ENCODE results near the gene FOXK1.
"Not testable (repeated sequence)": the region's sequence is repeated elsewhere in the genome, so short reads cannot be mapped to it uniquely, and the experiment has no call there.

Gene FOXK1

GRCh38 chr7:4667776-4668509 lies 14.2 kb upstream of the FOXK1 start:
- in situ Hi-C loops (cut with HindIII; ENCODE audit: low sequenced_read_pairs), result no loop called here
- DNase-seq (ENCODE audit: low read depth), result peak; percentile 97
- no peak for TF ChIP-seq CTCF (IDR thresholded peaks at IDR 0.05; ENCODE audit: low read depth, low read length, missing control alignments)
- H3K4me3 ChIP-seq (ENCODE audit: low read depth, low read length), result no peak overlapping the region

DNA sequence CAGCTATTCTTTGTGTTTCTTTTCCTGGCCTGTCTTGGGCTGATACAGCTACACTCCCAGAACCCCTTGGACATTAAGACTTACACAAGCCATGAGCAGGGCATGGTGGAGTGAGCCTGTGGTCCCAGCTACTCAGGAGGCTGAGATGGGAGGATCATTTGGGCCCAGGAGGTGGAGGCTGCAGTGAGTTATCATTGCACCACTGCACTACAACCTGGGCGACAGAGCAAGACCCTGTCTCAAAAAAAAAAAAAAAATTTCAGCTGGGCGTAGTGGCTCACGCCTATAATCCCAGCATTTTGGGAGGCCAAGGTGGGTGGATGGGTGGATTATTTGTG lies 13.6 kb upstream of the FOXK1 start:
- DNase-seq (ENCODE audit: low read depth), result no peak
- in situ Hi-C loops (cut with HindIII; ENCODE audit: low sequenced_read_pairs), result no loop called here
- H3K4me3 ChIP-seq (ENCODE audit: low read depth, low read length), result no peak overlapping the region
- no peak for TF ChIP-seq CTCF (IDR thresholded peaks at IDR 0.05; ENCODE audit: low read depth, low read length, missing control alignments)

DNA sequence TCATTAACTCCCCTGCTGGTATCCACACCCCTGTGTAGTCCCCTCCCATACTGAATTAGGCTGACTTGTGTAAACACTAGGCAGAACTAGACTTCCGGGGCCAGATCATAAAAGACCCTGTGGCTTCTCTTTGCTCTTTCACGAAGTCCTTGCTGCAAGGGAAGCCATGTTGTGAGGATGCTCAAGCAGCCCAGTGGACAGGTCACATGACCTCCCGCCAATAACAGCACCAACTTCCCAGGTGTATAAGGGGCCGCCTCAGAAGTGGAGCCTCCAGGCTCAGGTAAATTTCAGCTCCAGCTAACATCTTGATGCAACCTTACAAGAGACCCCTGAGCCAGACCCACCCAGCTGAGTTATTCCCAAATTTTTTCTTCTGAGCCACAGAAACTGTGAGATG lies 11.3 kb upstream of the FOXK1 start:
- TF ChIP-seq CTCF (IDR thresholded peaks at IDR 0.05; ENCODE audit: low read depth, low read length, missing control alignments), result no peak
- no peak overlapping the region for H3K4me3 ChIP-seq (ENCODE audit: low read depth, low read length)
- in situ Hi-C loops (cut with HindIII; ENCODE audit: low sequenced_read_pairs), result no loop called here
- DNase-seq (ENCODE audit: low read depth), result no peak

GRCh38 chr7:4675771-4676367 lies 6.2 kb upstream of the FOXK1 start:
- in situ Hi-C loops (cut with HindIII; ENCODE audit: low sequenced_read_pairs), result no loop called here
- TF ChIP-seq CTCF (IDR thresholded peaks at IDR 0.05; ENCODE audit: low read depth, low read length, missing control alignments), result no peak
- H3K4me3 ChIP-seq (ENCODE audit: low read depth, low read length), result no peak overlapping the region
- DNase-seq (ENCODE audit: low read depth), result no peak

DNA sequence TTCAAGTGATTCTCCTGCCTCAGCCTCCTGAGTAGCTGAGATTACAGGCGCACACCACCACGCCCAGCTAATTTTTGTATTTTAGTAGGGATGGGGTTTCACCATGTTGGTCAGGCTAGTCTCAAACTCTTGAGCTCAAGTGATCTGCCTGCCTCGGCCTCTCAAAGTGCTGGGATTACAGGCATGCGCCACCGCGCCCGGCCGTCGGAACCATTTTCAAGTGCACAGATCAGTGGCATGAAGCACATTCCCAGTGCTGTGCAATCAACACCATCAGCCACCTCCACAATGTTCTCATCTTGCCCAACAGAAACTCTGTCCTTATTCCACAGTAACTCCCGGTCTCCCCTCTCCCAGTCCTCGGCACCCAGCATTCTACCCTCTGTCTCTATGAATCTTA lies 4.6 kb upstream of the FOXK1 start:
- DNase-seq (ENCODE audit: low read depth); in situ Hi-C loops (cut with HindIII; ENCODE audit: low sequenced_read_pairs); H3K4me3 ChIP-seq (ENCODE audit: low read depth, low read length): not testable (repeated sequence)

DNA sequence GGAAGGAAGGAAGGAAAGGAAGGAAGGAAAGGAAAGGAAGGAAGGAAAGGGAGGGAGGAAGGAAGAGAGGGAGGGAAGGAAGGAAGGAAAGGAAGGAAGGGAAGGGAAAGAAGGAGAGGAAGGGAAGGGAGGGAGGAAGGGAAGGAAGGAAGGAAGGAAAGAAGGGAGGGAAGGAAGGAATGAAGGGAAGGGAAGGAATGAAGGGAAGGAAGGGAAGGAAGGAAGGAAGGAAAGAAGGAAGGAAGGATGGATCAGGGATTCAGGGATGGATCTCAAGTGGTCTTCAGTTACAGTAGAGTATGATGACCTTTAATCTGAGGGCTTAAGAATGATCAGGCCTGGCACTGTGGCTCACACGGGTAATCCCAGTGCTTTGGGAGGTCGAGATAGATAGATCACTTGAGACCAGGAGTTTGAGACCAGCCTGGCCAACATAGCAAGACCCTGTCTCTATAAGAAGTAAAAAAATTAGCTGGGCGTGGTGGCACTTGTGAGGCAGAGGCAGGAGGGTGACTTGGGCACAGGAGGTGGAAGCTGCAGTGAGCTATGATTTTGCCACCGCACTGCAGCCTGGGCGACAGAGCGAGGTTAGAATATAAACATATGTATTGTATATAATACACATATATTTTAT lies 760 bp upstream of the FOXK1 start:
- in situ Hi-C loops (cut with HindIII; ENCODE audit: low sequenced_read_pairs), result no loop called here
- TF ChIP-seq CTCF (IDR thresholded peaks at IDR 0.05; ENCODE audit: low read depth, low read length, missing control alignments), result no peak
- no peak for DNase-seq (ENCODE audit: low read depth)
- H3K4me3 ChIP-seq (ENCODE audit: low read depth, low read length), result peak overlapping the region; percentile 29

DNA sequence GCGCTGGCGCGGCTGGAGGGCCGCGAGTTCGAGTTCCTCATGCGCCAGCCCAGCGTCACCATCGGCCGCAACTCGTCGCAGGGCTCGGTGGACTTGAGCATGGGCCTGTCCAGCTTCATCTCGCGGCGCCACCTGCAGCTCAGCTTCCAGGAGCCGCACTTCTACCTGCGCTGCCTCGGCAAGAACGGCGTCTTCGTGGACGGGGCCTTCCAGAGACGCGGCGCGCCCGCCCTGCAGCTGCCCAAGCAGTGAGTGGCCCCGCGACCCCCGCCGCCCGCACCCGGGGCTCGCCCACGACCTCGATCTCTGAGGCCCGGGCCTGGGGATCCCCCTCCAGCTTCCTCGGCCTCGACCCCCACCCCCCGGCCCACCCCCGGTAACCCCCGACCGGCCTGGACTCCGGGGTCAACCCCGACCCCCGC lies 537 bp downstream of the FOXK1 start:
- no peak for DNase-seq (ENCODE audit: low read depth)
- in situ Hi-C loops (cut with HindIII; ENCODE audit: low sequenced_read_pairs), result no loop called here
- TF ChIP-seq CTCF (IDR thresholded peaks at IDR 0.05; ENCODE audit: low read depth, low read length, missing control alignments), result no peak
- H3K4me3 ChIP-seq (ENCODE audit: low read depth, low read length), result peak overlapping the region; percentile 88

Data from astrocyte of the cerebellum (primary cell).